Adrenal gland (tissue), 5 donors: ENCODE results near the gene MID1IP1.

Experiments
- POLR2A ChIP-seq, 2 donors: fragments of 450-650 bp; IDR thresholded peaks; one replicate each; pipeline ENCODE4 v1.6.1; 2017; ENCODE audit warnings: antibody characterized with exemption in 2 of 2, mild to moderate bottlenecking in 2 of 2, moderate library complexity in 1 of 2
- TF ChIP-seq, protein P1 (sequence below), 6 experiments: fragments of 450-650 bp in 4 of 6; fragments of 200-600 bp in 2 of 6; sonication (generic) in 1 of 6; IDR thresholded peaks; 1 replicate in 5 of 6; 2 replicates in 1 of 6; pipeline versions ENCODE4 v1.5.1 to v1.8.0; 2016 to 2021; ENCODE audit warnings: antibody characterized with exemption in 6 of 6, mild to moderate bottlenecking in 2 of 6, moderate library complexity in 1 of 6
- donor health status: DM: no; HTN: no; CAD: no.

DNA sequence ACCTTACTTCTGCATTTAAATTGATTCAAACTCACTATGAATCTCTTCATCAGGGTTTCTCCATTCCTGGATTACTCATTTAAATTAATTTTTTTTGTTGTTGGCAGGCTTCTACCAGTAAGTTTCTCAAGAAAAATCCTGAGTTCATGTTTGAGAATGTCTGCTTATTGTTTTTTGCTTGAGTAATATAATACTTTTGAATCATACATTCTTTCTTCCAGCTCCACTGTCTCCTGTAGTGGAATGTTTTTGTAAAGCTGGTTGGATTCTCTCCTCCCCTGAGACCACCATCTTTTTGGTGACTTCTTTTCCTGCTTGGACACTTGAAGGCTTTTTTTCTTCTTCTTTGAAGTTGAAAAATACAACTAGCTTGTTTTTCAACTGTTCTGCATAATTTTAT, 4.3 kb upstream of the MID1IP1 start:
- TF ChIP-seq, protein P1, sequence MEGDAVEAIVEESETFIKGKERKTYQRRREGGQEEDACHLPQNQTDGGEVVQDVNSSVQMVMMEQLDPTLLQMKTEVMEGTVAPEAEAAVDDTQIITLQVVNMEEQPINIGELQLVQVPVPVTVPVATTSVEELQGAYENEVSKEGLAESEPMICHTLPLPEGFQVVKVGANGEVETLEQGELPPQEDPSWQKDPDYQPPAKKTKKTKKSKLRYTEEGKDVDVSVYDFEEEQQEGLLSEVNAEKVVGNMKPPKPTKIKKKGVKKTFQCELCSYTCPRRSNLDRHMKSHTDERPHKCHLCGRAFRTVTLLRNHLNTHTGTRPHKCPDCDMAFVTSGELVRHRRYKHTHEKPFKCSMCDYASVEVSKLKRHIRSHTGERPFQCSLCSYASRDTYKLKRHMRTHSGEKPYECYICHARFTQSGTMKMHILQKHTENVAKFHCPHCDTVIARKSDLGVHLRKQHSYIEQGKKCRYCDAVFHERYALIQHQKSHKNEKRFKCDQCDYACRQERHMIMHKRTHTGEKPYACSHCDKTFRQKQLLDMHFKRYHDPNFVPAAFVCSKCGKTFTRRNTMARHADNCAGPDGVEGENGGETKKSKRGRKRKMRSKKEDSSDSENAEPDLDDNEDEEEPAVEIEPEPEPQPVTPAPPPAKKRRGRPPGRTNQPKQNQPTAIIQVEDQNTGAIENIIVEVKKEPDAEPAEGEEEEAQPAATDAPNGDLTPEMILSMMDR (IDR thresholded peaks at IDR 0.05): no peak
- TF ChIP-seq POLR2A (IDR thresholded peaks at IDR 0.05): no peak
